Neural cell (in vitro differentiated cells): ENCODE measurements around the gene ALAS2.

Source experiments
- CTCF ChIP-seq: fragments of 450-650 bp; IDR thresholded peaks from 2 replicates; pipeline ENCODE4 v1.5.1; 2014; ENCODE audit warnings: antibody characterized with exemption, mild to moderate bottlenecking, moderate library complexity; ENCODE audit not compliant: poor library complexity, severe bottlenecking
- EP300 ChIP-seq: fragments of 450-650 bp; conservative IDR thresholded peaks from 2 replicates; pipeline ENCODE4 v1.6.1; 2014; ENCODE audit warnings: antibody characterized with exemption, mild to moderate bottlenecking, moderate library complexity; ENCODE audit not compliant: poor library complexity, severe bottlenecking
- EZH2 ChIP-seq: fragments of 200-600, 300-800 bp; shearing (Covaris generic), sonication (generic); IDR thresholded peaks from 2 replicates; pipeline ENCODE4 v1.6.1; 2014; ENCODE audit warnings: antibody characterized with exemption, low read length, borderline replicate concordance, mild to moderate bottlenecking; ENCODE audit not compliant: insufficient read depth, poor library complexity, severe bottlenecking
- MXI1 ChIP-seq: fragments of 450-650 bp; conservative IDR thresholded peaks from 2 replicates; pipeline ENCODE4 v1.6.1; 2014; ENCODE audit warnings: antibody characterized with exemption, mild to moderate bottlenecking; ENCODE audit not compliant: poor library complexity, severe bottlenecking
- REST ChIP-seq: IDR thresholded peaks from 2 replicates; pipeline ENCODE4 v1.6.1; 2012; ENCODE audit warnings: borderline replicate concordance
- TAF1 ChIP-seq: IDR thresholded peaks from 2 replicates; pipeline ENCODE4 v1.6.1; 2012; ENCODE audit warnings: low read depth

DNA sequence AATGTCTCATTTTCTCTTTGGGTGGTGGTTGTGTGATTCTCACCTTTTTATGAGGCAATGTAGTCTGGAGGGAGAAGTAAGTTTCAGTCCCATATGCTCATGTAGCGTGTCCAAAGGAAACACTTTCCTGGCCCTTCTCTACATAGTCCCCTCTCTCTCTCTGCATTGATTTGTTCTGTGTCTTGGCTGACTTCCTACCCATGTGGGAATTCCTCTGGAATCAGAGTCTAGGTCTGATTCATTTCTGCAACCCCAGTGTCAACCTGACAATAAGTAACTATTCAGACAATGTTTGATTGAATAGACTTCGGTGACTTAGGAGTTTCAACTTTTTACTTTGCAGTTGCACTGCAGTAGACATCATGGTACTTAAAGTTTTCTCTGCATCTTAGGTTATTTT, 2.7 kb upstream of the ALAS2 start:
- no peak for TF ChIP-seq REST
- TF ChIP-seq CTCF: no peak
- TF ChIP-seq TAF1: no peak
- TF ChIP-seq EZH2: no peak
- no peak for TF ChIP-seq MXI1
- TF ChIP-seq EP300: no peak
